Keratinocyte (primary cell): Measurements from ENCODE around the gene RPL39. TPM values are rescaled to one million over a fixed set of nuclear protein-coding genes. Genes with fewer than 3 reads are reported as not detected.
A peak's percentile ranks its signal among the peaks of the same experiment; 100 is the strongest.
"Not testable (repeated sequence)": the region's sequence is repeated elsewhere in the genome, so short reads cannot be mapped to it uniquely, and the experiment has no call there.

ENCODE experiments used
- DNase-seq: peaks from one replicate; pipeline ENCODE4 v3.0.0-alpha.2; 2011; ENCODE audit warnings: low read depth, missing footprints, low spot score
- FAIRE-seq: peaks from 2 replicates; lab custom pipeline; 2011; peaks lifted over from hg19 to GRCh38; lab: Jason Lieb, UNC
- H2AFZ ChIP-seq: 2 replicates; pipeline ENCODE4 v1.6.0; 2012; ENCODE audit warnings: low read length, control low read depth, inconsistent platforms; ENCODE audit not compliant: control insufficient read depth
- H3K27ac ChIP-seq: 2 replicates; pipeline ENCODE4 v1.5.1; 2011; ENCODE audit warnings: low read length; ENCODE audit not compliant: control insufficient read depth, insufficient read depth
- H3K27me3 ChIP-seq: 3 replicates; pipeline ENCODE4 v1.6.0; 2011; ENCODE audit warnings: low read length; ENCODE audit not compliant: control insufficient read depth, insufficient read depth; ENCODE audit errors: extremely low read depth
- H3K36me3 ChIP-seq, 2 experiments: 2 replicates in 1 of 2; 3 replicates in 1 of 2; pipeline ENCODE4 v1.5.1; 2011; ENCODE audit warnings: low read length in 2 of 2, mild to moderate bottlenecking in 1 of 2; ENCODE audit not compliant: control insufficient read depth in 2 of 2, insufficient read depth in 2 of 2; ENCODE audit errors: extremely low read depth in 1 of 2
- H3K4me1 ChIP-seq: 3 replicates; pipeline ENCODE4 v1.5.1; 2011; ENCODE audit warnings: low read length; ENCODE audit not compliant: control insufficient read depth, insufficient read depth; ENCODE audit errors: extremely low read depth
- H3K4me2 ChIP-seq: 3 replicates; pipeline ENCODE4 v1.6.0; 2011; ENCODE audit warnings: low read depth, low read length; ENCODE audit not compliant: control insufficient read depth, insufficient read depth; ENCODE audit errors: extremely low read depth
- H3K4me3 ChIP-seq, 3 experiments: fragments of 200-600 bp in 1 of 3; sonication (generic) in 1 of 3; 2 replicates in 2 of 3; 3 replicates in 1 of 3; pipeline ENCODE4 v1.5.1; 2011 to 2016; ENCODE audit warnings: low read length in 3 of 3, mild to moderate bottlenecking in 3 of 3, control low read depth in 2 of 3, inconsistent platforms in 1 of 3, low read depth in 1 of 3, mixed read lengths in 1 of 3, mixed run types in 1 of 3, moderate library complexity in 1 of 3; ENCODE audit not compliant: control insufficient read depth in 2 of 3, insufficient read depth in 2 of 3; ENCODE audit errors: extremely low read depth in 1 of 3
- H3K79me2 ChIP-seq: 2 replicates; pipeline ENCODE4 v1.6.0; 2012; ENCODE audit warnings: low read length; ENCODE audit not compliant: control insufficient read depth, insufficient read depth
- H3K9ac ChIP-seq: 3 replicates; pipeline ENCODE4 v1.6.0; 2011; ENCODE audit warnings: low read length; ENCODE audit not compliant: control insufficient read depth, insufficient read depth; ENCODE audit errors: extremely low read depth
- H3K9me1 ChIP-seq: 3 replicates; pipeline ENCODE4 v1.6.0; 2011; ENCODE audit warnings: low read length; ENCODE audit not compliant: control insufficient read depth, insufficient read depth; ENCODE audit errors: extremely low read depth
- H3K9me3 ChIP-seq: 2 replicates; pipeline ENCODE4 v1.5.1; 2012; ENCODE audit warnings: low read depth, low read length; ENCODE audit not compliant: control insufficient read depth
- H4K20me1 ChIP-seq: 3 replicates; pipeline ENCODE4 v1.6.0; 2011; ENCODE audit warnings: low read length; ENCODE audit not compliant: control insufficient read depth, insufficient read depth; ENCODE audit errors: extremely low read depth
- EZH2 ChIP-seq: IDR thresholded peaks from one replicate; pipeline ENCODE4 v1.6.1; 2012; ENCODE audit warnings: inconsistent platforms, mild to moderate bottlenecking, low read length, moderate library complexity
- dilution Hi-C: fragments of 300-500 bp; cut with MboI; formaldehyde crosslinking; loops from one replicate; pipeline ENCODE4 v1.7.0; 2020; ENCODE audit warnings: low sequenced_read_pairs; ENCODE audit not compliant: extremely low pct_ligation_motif_present
- polyA plus RNA-seq, 5 experiments: library from polyadenylated mRNA; depleted of rRNA in 3 of 5; stranded (reverse) in 3 of 5; stranded (forward) in 1 of 5; unstranded in 1 of 5; fragments of >200 nt; gene quantifications; 1 replicate in 1 of 5; 2 replicates in 3 of 5; 3 replicates in 1 of 5; pipeline versions ENCODE4 v1.2.1 to v1.2.3, GENCODE V29; 2011 to 2012; ENCODE audit warnings: missing spikeins in 2 of 5, low read depth in 1 of 5, low replicate concordance in 1 of 5
- TF ChIP-seq, protein P1 (sequence below), 3 experiments: IDR thresholded peaks in 1 of 3; conservative IDR thresholded peaks in 1 of 3; optimal IDR thresholded peaks in 1 of 3; 2 replicates in 2 of 3; 3 replicates in 1 of 3; pipeline versions ENCODE3 to v1.5.1; 2011; ENCODE audit warnings: low read length in 3 of 3, mild to moderate bottlenecking in 3 of 3, moderate library complexity in 2 of 3, control low read depth in 1 of 3, inconsistent platforms in 1 of 3; ENCODE audit not compliant: insufficient read depth in 2 of 3; ENCODE audit errors: extremely low read depth in 1 of 3

RPL39 gene
- polyA plus RNA-seq, 1 donor (not counting 4 experiments of a cell fraction or from before 2014, with no cell fraction given): 2,842 TPM

GRCh38 chrX:119753639-119754257 lies 37.7 kb downstream of the RPL39 start:
- Histone ChIP-seq H3K9ac (no peak overlapping the region), H4K20me1 (no peaks in the 10 kb centered on the region), H2AFZ (no peak overlapping the region), H3K4me2 (no peak overlapping the region), H3K27ac (no peak overlapping the region), H3K4me3 (no peak overlapping the region), H3K36me3 (no peaks in the 10 kb centered on the region), H3K27me3 (no peaks in the 10 kb centered on the region), H3K79me2 (no peaks in the 10 kb centered on the region), H3K9me3 (no peaks in the 10 kb centered on the region), H3K9me1 (no peaks in the 10 kb centered on the region), H3K4me1 (no peaks in the 10 kb centered on the region)
- TF ChIP-seq, protein P1, sequence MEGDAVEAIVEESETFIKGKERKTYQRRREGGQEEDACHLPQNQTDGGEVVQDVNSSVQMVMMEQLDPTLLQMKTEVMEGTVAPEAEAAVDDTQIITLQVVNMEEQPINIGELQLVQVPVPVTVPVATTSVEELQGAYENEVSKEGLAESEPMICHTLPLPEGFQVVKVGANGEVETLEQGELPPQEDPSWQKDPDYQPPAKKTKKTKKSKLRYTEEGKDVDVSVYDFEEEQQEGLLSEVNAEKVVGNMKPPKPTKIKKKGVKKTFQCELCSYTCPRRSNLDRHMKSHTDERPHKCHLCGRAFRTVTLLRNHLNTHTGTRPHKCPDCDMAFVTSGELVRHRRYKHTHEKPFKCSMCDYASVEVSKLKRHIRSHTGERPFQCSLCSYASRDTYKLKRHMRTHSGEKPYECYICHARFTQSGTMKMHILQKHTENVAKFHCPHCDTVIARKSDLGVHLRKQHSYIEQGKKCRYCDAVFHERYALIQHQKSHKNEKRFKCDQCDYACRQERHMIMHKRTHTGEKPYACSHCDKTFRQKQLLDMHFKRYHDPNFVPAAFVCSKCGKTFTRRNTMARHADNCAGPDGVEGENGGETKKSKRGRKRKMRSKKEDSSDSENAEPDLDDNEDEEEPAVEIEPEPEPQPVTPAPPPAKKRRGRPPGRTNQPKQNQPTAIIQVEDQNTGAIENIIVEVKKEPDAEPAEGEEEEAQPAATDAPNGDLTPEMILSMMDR (optimal IDR thresholded peaks at IDR 0.05 in 1 of 3, IDR thresholded peaks at IDR 0.05 in 1 of 3, conservative IDR thresholded peaks at IDR 0.05 in 1 of 3; ENCODE audit: extremely low read depth in 1 of 3, insufficient read depth in 2 of 3, low read length in 3 of 3): peak; percentile 19 to 38 (median 32)
- no peak for TF ChIP-seq EZH2
- dilution Hi-C loops: loop anchor here (10.0 kb wide), 1 partner anchor 61 kb away; no protein-coding TSS in a partner anchor
- no peak for DNase-seq
- FAIRE-seq: no peak

DNA sequence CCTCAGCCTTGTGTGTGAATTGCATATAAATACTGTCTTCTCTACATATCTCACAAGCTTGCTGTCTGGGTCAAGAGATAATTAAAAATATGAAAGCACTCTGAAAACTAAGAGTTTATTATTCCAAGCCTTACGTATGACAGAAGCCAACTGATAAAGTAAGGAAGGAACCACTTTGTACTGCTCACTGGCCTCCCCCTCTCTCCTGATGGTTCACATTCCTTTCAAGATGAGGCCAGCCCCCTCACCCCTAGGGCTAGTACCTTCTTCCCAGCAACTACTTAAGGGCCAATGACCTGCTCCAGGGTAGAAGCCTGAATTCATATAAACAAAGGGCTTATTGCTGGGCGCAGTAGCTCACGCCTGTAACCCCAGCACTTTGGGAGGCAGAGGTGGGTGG lies 38.4 kb downstream of the RPL39 start:
- no peak for FAIRE-seq
- no peaks in the 10 kb centered on the region for H3K9me3 ChIP-seq
- dilution Hi-C loops: loop anchor here (10.0 kb wide), 1 partner anchor 62 kb away; no protein-coding TSS in a partner anchor
- H3K4me3 ChIP-seq: no peak overlapping the region
- H3K9ac ChIP-seq: no peak overlapping the region
- no peak overlapping the region for H2AFZ ChIP-seq
- TF ChIP-seq, protein P1 (optimal IDR thresholded peaks at IDR 0.05 in 1 of 3, IDR thresholded peaks at IDR 0.05 in 1 of 3, conservative IDR thresholded peaks at IDR 0.05 in 1 of 3; ENCODE audit: extremely low read depth in 1 of 3, insufficient read depth in 2 of 3, low read length in 3 of 3): no peak
- TF ChIP-seq EZH2: no peak
- no peak overlapping the region for H3K27ac ChIP-seq
- H4K20me1 ChIP-seq: no peaks in the 10 kb centered on the region
- no peaks in the 10 kb centered on the region for H3K4me1 ChIP-seq
- no peak for DNase-seq
- no peak overlapping the region for H3K4me2 ChIP-seq
- H3K27me3 ChIP-seq: no peaks in the 10 kb centered on the region
- H3K36me3 ChIP-seq: no peaks in the 10 kb centered on the region
- H3K9me1 ChIP-seq: no peaks in the 10 kb centered on the region
- no peaks in the 10 kb centered on the region for H3K79me2 ChIP-seq

DNA sequence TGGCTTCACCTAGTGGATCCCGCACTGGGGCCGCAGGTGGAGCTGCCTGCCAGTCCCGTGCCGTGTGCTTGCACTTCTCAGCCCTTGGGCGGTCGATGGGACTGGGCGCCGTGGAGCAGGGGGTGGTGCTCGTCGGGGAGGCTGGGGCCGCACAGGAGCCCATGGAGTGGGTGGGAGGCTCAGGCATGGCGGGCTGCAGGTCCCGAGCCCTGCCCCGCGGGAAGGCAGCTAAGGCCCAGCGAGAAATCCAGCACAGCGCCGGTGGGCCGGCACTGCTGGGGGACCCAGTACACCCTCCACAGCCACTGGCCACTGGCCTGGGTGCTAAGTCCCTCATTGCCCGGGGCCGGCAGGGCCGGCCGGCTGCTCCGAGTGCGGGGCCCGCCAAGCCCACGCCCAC lies 40.7 kb downstream of the RPL39 start:
- H3K27ac ChIP-seq, H2AFZ ChIP-seq, H3K4me3 ChIP-seq, H3K4me1 ChIP-seq, H3K4me2 ChIP-seq, H3K36me3 ChIP-seq, H3K27me3 ChIP-seq, H4K20me1 ChIP-seq, H3K79me2 ChIP-seq, H3K9me1 ChIP-seq, H3K9me3 ChIP-seq, FAIRE-seq, DNase-seq, H3K9ac ChIP-seq: not testable (repeated sequence)
- dilution Hi-C loops: loop anchor here (10.0 kb wide), 1 partner anchor 64 kb away; no protein-coding TSS in a partner anchor

- H3K36me3 ChIP-seq, H3K4me2 ChIP-seq, H3K9ac ChIP-seq, H3K9me1 ChIP-seq, H3K4me3 ChIP-seq, H3K9me3 ChIP-seq, FAIRE-seq, H3K27me3 ChIP-seq, H3K27ac ChIP-seq, DNase-seq, H3K79me2 ChIP-seq, H2AFZ ChIP-seq, H3K4me1 ChIP-seq, H4K20me1 ChIP-seq: not testable (repeated sequence)
- dilution Hi-C loops: loop anchor here (10.0 kb wide), 1 partner anchor 65 kb away; no protein-coding TSS in a partner anchor
Measured at GRCh38 chrX:119750131-119750530, 41.3 kb downstream of the RPL39 start.
